PC-3 (cell line): ENCODE data around the gene CNTNAP3. TPM values are rescaled to one million over a fixed set of nuclear protein-coding genes. Genes with fewer than 3 reads are reported as not detected.
"Not testable (repeated sequence)": the region's sequence is repeated elsewhere in the genome, so short reads cannot be mapped to it uniquely, and the experiment has no call there.

Source experiments
- ATAC-seq: fragments of 200-7000 bp; cut with Tn5 transposase; 2 replicates; pipeline ENCODE4 v1.9.1; 2020; ENCODE audit warnings: mild to moderate bottlenecking, moderate library complexity
- BruUV-seq: library from RNA; stranded (reverse); fragments of 400-500 nt; replicated peaks from 2 replicates; lab custom pipeline; 2021; lab: Mats Ljungman, UMichigan
- CTCF ChIA-PET: fragments of 300-600 bp; sonication (Branson Sonifier 250); formaldehyde crosslinking; loops from one replicate; lab custom pipeline; 2022; ENCODE audit warnings: antibody characterized with exemption; lab: Charles Lee
- POLR2A ChIA-PET: fragments of 300-600 bp; sonication (Branson Sonifier 250); formaldehyde crosslinking; loops from one replicate; lab custom pipeline; 2022; ENCODE audit warnings: antibody characterized with exemption; ENCODE audit not compliant: unreplicated experiment; lab: Charles Lee
- DNase-seq: peaks from one replicate; pipeline ENCODE4 v3.0.0-alpha.2; 2015
- H2AFZ ChIP-seq: fragments of 300-600 bp; sonication (generic); 2 replicates; pipeline ENCODE4 v1.6.0; 2016; ENCODE audit warnings: antibody characterized with exemption, low read length
- H3F3A ChIP-seq: fragments of 300-600 bp; sonication (generic); one replicate; pipeline ENCODE4 v1.6.0; 2017; ENCODE audit warnings: antibody characterized with exemption, low read length, control low read depth, mild to moderate bottlenecking; ENCODE audit not compliant: unreplicated experiment
- H3K27ac ChIP-seq: fragments of 300-600 bp; sonication (generic); 2 replicates; pipeline ENCODE4 v1.5.1; 2016; ENCODE audit warnings: mild to moderate bottlenecking, low read length
- H3K27me3 ChIP-seq: fragments of 300-600 bp; sonication (generic); 2 replicates; pipeline ENCODE4 v1.6.1; 2016; ENCODE audit warnings: low read length, mixed read lengths
- H3K36me3 ChIP-seq: fragments of 300-600 bp; sonication (generic); 2 replicates; pipeline ENCODE4 v1.6.1; 2016; ENCODE audit warnings: low read depth, mixed run types, low read length, mixed read lengths
- H3K4me1 ChIP-seq: fragments of 300-600 bp; sonication (generic); 2 replicates; pipeline ENCODE4 v1.5.1; 2016; ENCODE audit warnings: low read length; ENCODE audit not compliant: insufficient read depth
- H3K4me2 ChIP-seq: fragments of 300-600 bp; sonication (generic); 2 replicates; pipeline ENCODE4 v1.6.0; 2016; ENCODE audit warnings: low read length
- H3K4me3 ChIP-seq: fragments of 300-600 bp; sonication (generic); 2 replicates; pipeline ENCODE4 v1.5.1; 2016; ENCODE audit warnings: mild to moderate bottlenecking, low read length, mixed read lengths
- H3K79me2 ChIP-seq: fragments of 300-600 bp; sonication (generic); 2 replicates; pipeline ENCODE4 v1.6.1; 2017; ENCODE audit warnings: low read length, mixed read lengths
- H3K9ac ChIP-seq: fragments of 300-600 bp; sonication (generic); 2 replicates; pipeline ENCODE4 v1.6.0; 2016; ENCODE audit warnings: mild to moderate bottlenecking, low read length
- H3K9me2 ChIP-seq: fragments of 300-600 bp; sonication (generic); replicated peaks from 2 replicates; pipeline ENCODE4 v1.6.1; 2016; ENCODE audit warnings: mixed run types, low read length, mixed read lengths
- H3K9me3 ChIP-seq: fragments of 300-600 bp; sonication (generic); 2 replicates; pipeline ENCODE4 v1.6.1; 2016; ENCODE audit warnings: low read length, mixed read lengths
- H4K20me1 ChIP-seq: fragments of 300-600 bp; sonication (generic); 2 replicates; pipeline ENCODE4 v1.6.1; 2016; ENCODE audit warnings: low read length, mixed read lengths
- intact Hi-C: fragments of 100-400 bp; cut with micrococcal nuclease; formaldehyde crosslinking; loops from 2 replicates; pipeline ENCODE4 v1.9.0; 2023
- total RNA-seq: library from RNA; depleted of rRNA; stranded (reverse); fragments of >200 nt; gene quantifications from 2 replicates; pipeline ENCODE4 v1.2.3, GENCODE V29; 2014

Gene CNTNAP3
- total RNA-seq, 1 experiment from 2014 or later: 26.3 TPM

DNA sequence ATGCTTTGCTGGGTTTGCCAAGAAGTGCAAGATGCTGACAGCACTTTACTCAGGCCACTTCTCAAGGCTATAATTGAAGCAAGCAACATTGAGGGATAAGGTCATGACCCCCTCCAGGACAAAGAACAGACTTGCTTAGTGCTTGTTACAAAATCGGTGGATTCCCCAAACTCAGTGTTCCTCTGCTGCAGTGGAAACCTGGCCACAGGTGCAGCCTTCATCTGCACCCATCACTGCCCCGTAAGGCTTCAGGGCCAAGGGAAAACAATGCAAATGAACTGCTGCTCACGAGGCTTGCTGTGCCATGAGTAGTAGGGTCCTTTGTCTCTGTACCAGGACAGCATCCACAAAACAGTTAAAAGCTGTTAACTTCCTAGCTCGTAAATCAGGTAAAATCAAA lies 205.4 kb downstream of the CNTNAP3 start:
- H3F3A ChIP-seq, H3K27me3 ChIP-seq, DNase-seq, H2AFZ ChIP-seq, intact Hi-C loops, H3K27ac ChIP-seq, POLR2A ChIA-PET, H3K4me3 ChIP-seq, ATAC-seq, H3K4me2 ChIP-seq, H4K20me1 ChIP-seq, BruUV-seq, H3K9ac ChIP-seq, H3K9me3 ChIP-seq, H3K4me1 ChIP-seq, H3K9me2 ChIP-seq, H3K79me2 ChIP-seq, H3K36me3 ChIP-seq, CTCF ChIA-PET: not testable (repeated sequence)

DNA sequence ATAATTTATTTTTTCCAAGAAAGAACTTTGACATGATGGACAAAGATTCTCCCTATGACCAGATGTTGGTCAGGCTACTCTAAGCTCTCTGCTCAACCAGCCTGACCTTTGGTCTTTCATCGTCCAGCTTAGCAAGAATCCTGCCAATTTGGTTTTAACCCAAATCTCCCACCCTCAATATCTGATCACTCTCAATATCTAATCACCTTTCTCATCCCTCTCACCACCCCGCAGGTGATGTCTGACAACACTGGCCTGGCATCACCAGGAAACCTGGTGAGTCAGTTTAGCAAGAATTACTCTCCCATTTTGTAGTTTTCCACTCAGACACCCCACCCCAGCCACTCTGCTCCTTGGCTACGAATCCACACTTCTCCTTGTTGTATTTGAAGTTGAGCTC lies 207.9 kb downstream of the CNTNAP3 start:
- H4K20me1 ChIP-seq, POLR2A ChIA-PET, H3K9ac ChIP-seq, H3K4me1 ChIP-seq, H3K27ac ChIP-seq, H3K27me3 ChIP-seq, CTCF ChIA-PET, H2AFZ ChIP-seq, H3K4me2 ChIP-seq, DNase-seq, intact Hi-C loops, ATAC-seq, H3K9me3 ChIP-seq, H3F3A ChIP-seq, H3K36me3 ChIP-seq, BruUV-seq, H3K4me3 ChIP-seq, H3K9me2 ChIP-seq, H3K79me2 ChIP-seq: not testable (repeated sequence)

DNA sequence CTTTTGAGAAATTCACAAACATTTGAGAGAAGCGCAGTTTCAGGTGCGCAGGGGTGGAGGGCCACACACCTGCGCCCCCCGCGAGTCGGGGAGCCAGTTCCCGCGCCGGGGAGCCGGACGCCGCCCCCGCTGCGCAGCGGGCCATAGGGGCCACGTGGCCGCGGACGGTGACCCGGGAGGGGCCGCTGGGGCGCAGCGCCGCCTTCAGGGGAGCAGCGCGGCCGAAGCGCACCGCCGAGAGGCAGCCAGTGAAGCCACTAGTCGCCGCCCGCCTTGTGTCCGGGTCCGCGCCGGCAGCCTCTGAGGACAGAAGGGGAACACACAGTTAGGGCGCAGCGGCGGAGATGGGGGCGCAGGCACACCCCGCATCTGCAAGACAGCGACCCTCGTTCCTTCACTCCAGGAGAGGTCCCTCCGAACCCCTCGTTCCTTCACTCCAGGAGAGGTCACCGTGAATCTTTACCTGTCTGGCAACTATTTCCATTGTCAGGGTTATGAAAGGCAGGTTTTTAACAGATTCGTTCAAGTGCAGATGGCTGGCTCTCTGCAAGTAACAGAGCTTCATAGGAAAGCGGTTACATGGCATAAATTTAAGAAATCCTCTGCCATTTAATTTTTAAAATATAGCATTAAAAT lies 209.2 kb downstream of the CNTNAP3 start:
- H3F3A ChIP-seq, H3K4me2 ChIP-seq, H4K20me1 ChIP-seq, H3K27me3 ChIP-seq, H3K27ac ChIP-seq, H3K4me3 ChIP-seq, H3K9me3 ChIP-seq, H3K9me2 ChIP-seq, CTCF ChIA-PET, H3K79me2 ChIP-seq, H2AFZ ChIP-seq, intact Hi-C loops, H3K9ac ChIP-seq, BruUV-seq, DNase-seq, H3K4me1 ChIP-seq, POLR2A ChIA-PET, H3K36me3 ChIP-seq: not testable (repeated sequence)
- ATAC-seq: peak; percentile 70

DNA sequence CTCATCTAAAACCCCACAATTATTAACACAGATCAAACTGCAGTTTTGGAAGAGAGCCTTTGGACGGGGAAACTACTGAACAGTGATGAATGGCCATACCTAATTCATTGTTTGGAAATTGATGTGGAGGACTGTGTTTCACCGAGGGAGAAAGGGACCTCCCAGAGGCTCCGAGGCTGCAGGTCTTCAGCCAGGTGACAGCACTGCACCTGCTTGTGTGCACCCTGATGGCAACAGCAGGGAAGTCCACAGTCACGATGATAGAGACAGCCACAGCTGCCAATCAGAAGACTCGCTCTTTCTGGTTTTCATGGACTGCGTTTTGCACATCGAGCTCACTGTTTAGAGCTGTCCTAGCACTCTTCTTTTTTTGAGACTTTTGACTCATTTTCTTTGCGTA lies 214.4 kb downstream of the CNTNAP3 start:
- intact Hi-C loops, DNase-seq, BruUV-seq, H3K9ac ChIP-seq, POLR2A ChIA-PET, CTCF ChIA-PET, H4K20me1 ChIP-seq, H3K27ac ChIP-seq, H3K4me3 ChIP-seq, H3K27me3 ChIP-seq, H3K36me3 ChIP-seq, H3K9me3 ChIP-seq, H3F3A ChIP-seq, ATAC-seq, H3K4me2 ChIP-seq, H3K4me1 ChIP-seq, H3K9me2 ChIP-seq, H2AFZ ChIP-seq, H3K79me2 ChIP-seq: not testable (repeated sequence)

DNA sequence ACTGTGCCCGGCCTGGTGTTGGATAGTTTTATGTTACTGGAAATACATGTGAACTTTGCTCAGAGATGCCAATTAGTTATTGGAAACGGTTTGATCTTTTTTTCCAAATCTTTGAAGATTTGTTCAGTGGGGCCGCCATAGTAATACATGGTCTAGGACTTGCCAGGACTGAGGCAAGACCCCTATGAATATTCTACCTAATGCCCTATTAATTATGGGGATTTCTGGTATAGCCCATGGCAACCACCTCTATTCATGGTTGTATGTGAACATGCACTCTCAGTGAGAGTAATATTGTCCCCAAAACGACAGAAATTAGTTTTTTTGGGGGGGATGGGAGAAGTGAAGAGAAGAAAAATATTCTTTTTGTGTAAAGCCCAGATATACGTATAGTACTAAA lies 220.3 kb downstream of the CNTNAP3 start:
- intact Hi-C loops, H3K4me1 ChIP-seq, DNase-seq, H3K27me3 ChIP-seq, H3K9me2 ChIP-seq, H3K79me2 ChIP-seq, H3K9me3 ChIP-seq, H3F3A ChIP-seq, H3K36me3 ChIP-seq, H3K27ac ChIP-seq, BruUV-seq, CTCF ChIA-PET, POLR2A ChIA-PET, H3K4me2 ChIP-seq, H2AFZ ChIP-seq, ATAC-seq, H3K4me3 ChIP-seq, H4K20me1 ChIP-seq, H3K9ac ChIP-seq: not testable (repeated sequence)

DNA sequence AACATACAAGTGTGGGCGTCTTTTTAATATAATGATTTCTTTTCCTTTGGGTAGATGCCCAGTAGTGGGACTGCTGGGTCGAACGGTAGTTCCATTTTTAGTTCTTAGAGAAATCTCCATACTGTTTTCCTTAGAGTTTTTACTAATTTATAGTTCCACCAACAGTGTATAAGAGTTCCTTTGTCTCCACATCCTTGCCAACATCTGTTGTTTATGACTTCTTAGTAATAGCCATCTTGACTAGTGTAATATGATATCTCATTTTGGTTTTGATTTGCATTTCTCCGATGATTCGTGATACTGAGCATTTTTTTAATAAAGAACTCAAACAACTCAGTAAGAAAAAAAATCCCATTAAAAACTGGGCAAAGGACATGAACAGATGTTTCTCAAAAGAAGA lies 225.0 kb downstream of the CNTNAP3 start:
- BruUV-seq, CTCF ChIA-PET, POLR2A ChIA-PET: not testable (repeated sequence)

DNA sequence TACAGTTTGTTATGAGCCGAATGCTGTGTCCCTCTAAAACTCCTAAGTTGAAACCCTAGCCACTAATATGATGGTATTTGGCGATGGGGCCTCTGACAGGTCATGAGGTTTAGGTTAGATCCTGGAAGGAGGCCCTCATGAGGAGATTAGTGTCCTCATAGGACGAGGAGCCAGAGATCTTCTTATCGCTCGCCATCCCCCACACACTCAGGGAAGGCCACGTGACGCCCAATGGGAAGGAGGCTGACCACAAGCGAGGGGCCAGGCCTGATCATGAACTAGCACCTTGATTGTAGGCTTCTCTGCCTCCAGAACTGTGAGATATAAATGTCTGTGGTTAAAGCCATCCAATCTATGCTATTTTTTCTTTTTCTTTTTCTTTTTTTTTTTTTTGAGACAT lies 233.5 kb downstream of the CNTNAP3 start:
- not testable (repeated sequence) for ATAC-seq

More for the DNA sequence above, 225.0 kb downstream of the CNTNAP3 start:
- H3K9me2 ChIP-seq, H3F3A ChIP-seq, H3K9ac ChIP-seq, H3K9me3 ChIP-seq, H4K20me1 ChIP-seq, H3K79me2 ChIP-seq, H3K4me1 ChIP-seq, H3K36me3 ChIP-seq, H3K27me3 ChIP-seq, H2AFZ ChIP-seq, H3K4me2 ChIP-seq, H3K4me3 ChIP-seq, H3K27ac ChIP-seq, intact Hi-C loops: not testable (repeated sequence)
- ATAC-seq (peak; percentile 86), DNase-seq (peak; percentile 24)

More for the DNA sequence above, 233.5 kb downstream of the CNTNAP3 start:
- H3K9ac ChIP-seq, H3K27ac ChIP-seq, H3K4me1 ChIP-seq, CTCF ChIA-PET, H2AFZ ChIP-seq, H3K36me3 ChIP-seq, H3K9me2 ChIP-seq, H3K79me2 ChIP-seq, H3F3A ChIP-seq, H4K20me1 ChIP-seq, H3K4me2 ChIP-seq, H3K9me3 ChIP-seq, H3K27me3 ChIP-seq, BruUV-seq, intact Hi-C loops, DNase-seq, POLR2A ChIA-PET, H3K4me3 ChIP-seq: not testable (repeated sequence)
